ENCODE results near the gene IL10.

- TF ChIP-seq POLR2A (IDR thresholded peaks at IDR 0.05) (no peak), CTCF (IDR thresholded peaks at IDR 0.05) (no peak), EP300 (IDR thresholded peaks at IDR 0.05) (no peak)
Measured at GRCh38 chr1:206729507-206729906, 42.8 kb downstream of the IL10 start.

Data from tibial nerve (tissue), 4 donors.